SK-N-SH (cell line): Measurements from ENCODE around the gene MAP1LC3C. TPM values are rescaled to one million over a fixed set of nuclear protein-coding genes. Genes with fewer than 3 reads are reported as not detected.

ENCODE experiments used
- CTCF ChIA-PET: fragments of 300-600, 350-600 bp; formaldehyde crosslinking; extraction: SDS; loops from one replicate; lab custom pipeline; 2021; lab: Yijun Ruan, JAX
- POLR2A ChIA-PET: fragments of 350-600 bp; sonication (Branson Sonifier 250); formaldehyde crosslinking; extraction: SDS; loops from one replicate; lab custom pipeline; 2020; ENCODE audit warnings: antibody characterized with exemption, inconsistent platforms; lab: Yijun Ruan, JAX
- DNase-seq: peaks from one replicate; pipeline ENCODE4 v3.0.0; 2012
- H2AFZ ChIP-seq: fragments of 200-600 bp; sonication (generic); 2 replicates; pipeline ENCODE4 v1.8.1; 2016; ENCODE audit warnings: antibody characterized with exemption, mild to moderate bottlenecking, low read depth
- H3F3A ChIP-seq: fragments of 200-600 bp; sonication (generic); replicated peaks from 2 replicates; pipeline ENCODE3; 2016; ENCODE audit warnings: antibody characterized with exemption, mild to moderate bottlenecking; ENCODE audit not compliant: insufficient read depth
- H3K27ac ChIP-seq, 2 experiments: fragments of 200-500 bp in 1 of 2; fragments of 200-600 bp in 1 of 2; sonication (Bioruptor generic) in 1 of 2; sonication (generic), shearing (Covaris generic) in 1 of 2; 2 replicates each; pipeline versions ENCODE4 v1.5.1 to v1.6.1; 2014 to 2016; ENCODE audit warnings: low read depth in 2 of 2, inconsistent platforms in 1 of 2, low read length in 1 of 2, mild to moderate bottlenecking in 1 of 2, mixed read lengths in 1 of 2
- H3K27me3 ChIP-seq: fragments of 200-600 bp; sonication (generic), shearing (Covaris generic); 2 replicates; pipeline ENCODE4 v1.6.1; 2016; ENCODE audit warnings: mixed run types; ENCODE audit not compliant: insufficient read depth
- H3K36me3 ChIP-seq, 2 experiments: fragments of 200-500 bp in 1 of 2; fragments of 200-600 bp in 1 of 2; sonication (Bioruptor generic) in 1 of 2; sonication (generic) in 1 of 2; replicated peaks in 1 of 2; 2 replicates each; pipeline versions ENCODE3 to v1.5.1; 2014 to 2016; ENCODE audit warnings: low read length in 1 of 2, mild to moderate bottlenecking in 1 of 2; ENCODE audit not compliant: insufficient read depth in 2 of 2, control insufficient read depth in 1 of 2
- H3K4me1 ChIP-seq, 2 experiments: fragments of 200-500 bp in 1 of 2; fragments of 200-600 bp in 1 of 2; sonication (Bioruptor generic) in 1 of 2; sonication (generic), shearing (Covaris generic) in 1 of 2; 2 replicates each; pipeline versions ENCODE4 v1.5.1 to v1.6.1; 2014 to 2016; ENCODE audit warnings: low read depth in 1 of 2, low read length in 1 of 2, mixed run types in 1 of 2; ENCODE audit not compliant: insufficient read depth in 2 of 2, control insufficient read depth in 1 of 2
- H3K4me2 ChIP-seq: fragments of 200-600 bp; sonication (generic), shearing (Covaris generic); 2 replicates; pipeline ENCODE4 v1.6.1; 2017; ENCODE audit warnings: mixed run types
- H3K4me3 ChIP-seq, 2 experiments: fragments of 200-500 bp in 1 of 2; fragments of 200-600 bp in 1 of 2; sonication (Bioruptor generic) in 1 of 2; sonication (generic), shearing (Covaris generic) in 1 of 2; 2 replicates each; pipeline versions ENCODE4 v1.5.1 to v1.8.1; 2014 to 2016; ENCODE audit warnings: low read depth in 2 of 2, inconsistent platforms in 1 of 2, low read length in 1 of 2, mild to moderate bottlenecking in 1 of 2, mixed read lengths in 1 of 2, moderate library complexity in 1 of 2
- H3K79me2 ChIP-seq: fragments of 200-600 bp; sonication (generic); 2 replicates; pipeline ENCODE4 v1.8.1; 2017; ENCODE audit warnings: mild to moderate bottlenecking; ENCODE audit not compliant: insufficient read depth
- H3K9ac ChIP-seq: fragments of 200-600 bp; sonication (generic); 2 replicates; pipeline ENCODE4 v1.6.1; 2017; ENCODE audit warnings: mixed run types
- H3K9me2 ChIP-seq: fragments of 200-600 bp; sonication (generic); 2 replicates; pipeline ENCODE4 v1.6.1; 2017; ENCODE audit warnings: mixed run types
- H3K9me3 ChIP-seq: fragments of 200-600 bp; sonication (generic); 2 replicates; pipeline ENCODE4 v1.6.1; 2017; ENCODE audit warnings: mixed run types, mild to moderate bottlenecking, moderate library complexity
- H4K20me1 ChIP-seq: fragments of 200-600 bp; sonication (generic); 2 replicates; pipeline ENCODE4 v1.6.1; 2017; ENCODE audit warnings: mild to moderate bottlenecking, mixed run types; ENCODE audit not compliant: insufficient read depth
- EZH2phosphoT487 ChIP-seq: fragments of 200-600 bp; sonication (generic); IDR thresholded peaks from 2 replicates; pipeline ENCODE4 v1.6.1; 2017; ENCODE audit warnings: low read depth, mixed run types, mild to moderate bottlenecking, antibody characterized with exemption, moderate library complexity, borderline replicate concordance
- FOXM1 ChIP-seq: IDR thresholded peaks from 2 replicates; pipeline ENCODE4 v1.4.0; 2012; ENCODE audit warnings: low read depth, mild to moderate bottlenecking
- JUND ChIP-seq: IDR thresholded peaks from 2 replicates; pipeline ENCODE4 v1.4.0; 2012
- NRF1 ChIP-seq: IDR thresholded peaks from 2 replicates; pipeline ENCODE4 v1.6.1; 2012; ENCODE audit warnings: low read depth, mild to moderate bottlenecking, low read length
- POLR2AphosphoS5 ChIP-seq: IDR thresholded peaks from 2 replicates; pipeline ENCODE4 v1.6.1; 2012; ENCODE audit warnings: low read depth, low read length
- RAD21 ChIP-seq: IDR thresholded peaks from 2 replicates; pipeline ENCODE4 v1.6.1; 2012; ENCODE audit warnings: mild to moderate bottlenecking, low read length
- RCOR1 ChIP-seq: fragments of 150-350 bp; IDR thresholded peaks from 2 replicates; pipeline ENCODE4 v1.6.1; 2017; ENCODE audit warnings: antibody characterized with exemption, low read length
- RFX5 ChIP-seq: IDR thresholded peaks from 2 replicates; pipeline ENCODE4 v1.6.1; 2012; ENCODE audit warnings: mild to moderate bottlenecking, improper control_type of control experiment, low read length
- SMC3 ChIP-seq: IDR thresholded peaks from 2 replicates; pipeline ENCODE4 v1.6.1; 2012; ENCODE audit warnings: low read depth, low read length, improper control_type of control experiment
- TAF1 ChIP-seq: IDR thresholded peaks from 2 replicates; pipeline ENCODE4 v1.6.1; 2012; ENCODE audit warnings: low read depth, mild to moderate bottlenecking, low read length, moderate library complexity, borderline replicate concordance
- TCF12 ChIP-seq: IDR thresholded peaks from 2 replicates; pipeline ENCODE4 v1.4.0; 2012
- TEAD4 ChIP-seq: IDR thresholded peaks from 2 replicates; pipeline ENCODE4 v1.4.0; 2012; ENCODE audit warnings: mild to moderate bottlenecking, borderline replicate concordance; ENCODE audit not compliant: insufficient read depth
- WGBS: methylation state at CpG from one replicate; pipeline ENCODE4 v1.1.6; 2017; ENCODE audit warnings: low lambda C conversion rate; 5-methylcytosine and 5-hydroxymethylcytosine counted together
- polyA plus RNA-seq, 3 experiments: library from polyadenylated mRNA; depleted of rRNA; stranded (reverse); fragments of >200 nt; gene quantifications; 2 replicates each; pipeline ENCODE4 v1.2.3, GENCODE V29; 2012
- TF ChIP-seq, protein P1 (sequence below): fragments of 200-600 bp; sonication (generic); IDR thresholded peaks from 2 replicates; pipeline ENCODE4 v1.6.1; 2017; ENCODE audit warnings: antibody characterized with exemption, mild to moderate bottlenecking, moderate library complexity
- TF ChIP-seq, protein P2 (sequence below): fragments of 150-350 bp; IDR thresholded peaks from 2 replicates; pipeline ENCODE4 v1.6.1; 2016; ENCODE audit warnings: mild to moderate bottlenecking, low read depth, low read length

The MAP1LC3C gene
- polyA plus RNA-seq, 1 of the 3 experiments (the other 2 are of a cell fraction) = 0.20 TPM

DNA sequence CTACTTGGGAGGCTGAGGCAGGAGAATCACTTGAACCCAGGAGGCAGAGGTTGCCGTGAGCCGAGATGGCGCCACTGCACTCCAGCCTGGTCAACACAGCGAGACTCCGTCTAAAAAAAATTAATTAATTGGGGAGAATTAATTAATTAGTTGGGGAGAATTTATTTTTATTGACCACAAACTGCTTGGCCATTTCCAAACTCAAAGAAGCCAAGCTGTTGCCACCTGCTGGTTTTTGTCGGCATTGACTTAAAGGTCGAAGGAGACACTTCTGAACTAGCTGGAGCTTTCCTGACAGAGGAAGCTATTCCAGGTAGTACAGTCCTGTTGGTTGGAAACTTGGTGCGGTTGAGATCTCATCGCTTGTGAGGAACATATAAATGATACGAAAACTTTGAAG lies 13.1 kb downstream of the MAP1LC3C start:
- no peak for TF ChIP-seq FOXM1
- TF ChIP-seq RAD21 = peak; percentile 62
- TF ChIP-seq SMC3 = peak; percentile 70
- TF ChIP-seq, protein P1, sequence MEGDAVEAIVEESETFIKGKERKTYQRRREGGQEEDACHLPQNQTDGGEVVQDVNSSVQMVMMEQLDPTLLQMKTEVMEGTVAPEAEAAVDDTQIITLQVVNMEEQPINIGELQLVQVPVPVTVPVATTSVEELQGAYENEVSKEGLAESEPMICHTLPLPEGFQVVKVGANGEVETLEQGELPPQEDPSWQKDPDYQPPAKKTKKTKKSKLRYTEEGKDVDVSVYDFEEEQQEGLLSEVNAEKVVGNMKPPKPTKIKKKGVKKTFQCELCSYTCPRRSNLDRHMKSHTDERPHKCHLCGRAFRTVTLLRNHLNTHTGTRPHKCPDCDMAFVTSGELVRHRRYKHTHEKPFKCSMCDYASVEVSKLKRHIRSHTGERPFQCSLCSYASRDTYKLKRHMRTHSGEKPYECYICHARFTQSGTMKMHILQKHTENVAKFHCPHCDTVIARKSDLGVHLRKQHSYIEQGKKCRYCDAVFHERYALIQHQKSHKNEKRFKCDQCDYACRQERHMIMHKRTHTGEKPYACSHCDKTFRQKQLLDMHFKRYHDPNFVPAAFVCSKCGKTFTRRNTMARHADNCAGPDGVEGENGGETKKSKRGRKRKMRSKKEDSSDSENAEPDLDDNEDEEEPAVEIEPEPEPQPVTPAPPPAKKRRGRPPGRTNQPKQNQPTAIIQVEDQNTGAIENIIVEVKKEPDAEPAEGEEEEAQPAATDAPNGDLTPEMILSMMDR = peak; percentile 66
- TF ChIP-seq TCF12 = no peak
- DNase-seq = peak; percentile 55
- POLR2A ChIA-PET = no interaction called here
- Histone ChIP-seq H3K4me3 (no peak overlapping the region), H3F3A (peaks cover 3% of the 10 kb centered on the region), H4K20me1 (no peaks in the 10 kb centered on the region), H3K4me2 (no peak overlapping the region), H2AFZ (no peak overlapping the region), H3K9ac (no peak overlapping the region), H3K9me2 (no peaks in the 10 kb centered on the region), H3K9me3 (no peaks in the 10 kb centered on the region), H3K79me2 (no peaks in the 10 kb centered on the region), H3K27me3 (no peaks in the 10 kb centered on the region), H3K36me3 (no peaks in the 10 kb centered on the region), H3K27ac (no peak overlapping the region), H3K4me1 (peaks cover 0 to 4% of the 10 kb centered on the region in 2 experiments; a peak in 1 of 4 replicates)
- WGBS = 58% methylated on average over 10 of the region's 10 CpGs
- CTCF ChIA-PET = interaction anchor here (0.8 to 3.9 kb wide), 20 partner anchors 9 to 356 kb away, joined by 3 to 53 read pairs (median 4); partner anchors contain the start of genes BECN2, EXO1 and MAP1LC3C

- no peak overlapping the region for H3K27ac ChIP-seq
- H3K79me2 ChIP-seq = no peaks in the 10 kb centered on the region
- H3K4me1 ChIP-seq = no peaks in the 10 kb centered on the region
- H3K36me3 ChIP-seq = no peaks in the 10 kb centered on the region
- no peaks in the 10 kb centered on the region for H3K27me3 ChIP-seq
- H3K9ac ChIP-seq = no peak overlapping the region
- H3F3A ChIP-seq = no peaks in the 10 kb centered on the region
- H2AFZ ChIP-seq = no peak overlapping the region
- no peaks in the 10 kb centered on the region for H3K9me3 ChIP-seq
- H3K9me2 ChIP-seq = no peaks in the 10 kb centered on the region
- no peaks in the 10 kb centered on the region for H4K20me1 ChIP-seq
- ChIA-PET POLR2A (no interaction called here), CTCF (no interaction called here)
- H3K4me3 ChIP-seq = no peak overlapping the region
- no peak overlapping the region for H3K4me2 ChIP-seq
- no peak for DNase-seq
- TF ChIP-seq RCOR1 (no peak), POLR2AphosphoS5 (no peak), JUND (no peak), TAF1 (no peak), NRF1 (no peak), RFX5 (no peak), TEAD4 (no peak), EZH2phosphoT487 (no peak)
- TF ChIP-seq, protein P2, sequence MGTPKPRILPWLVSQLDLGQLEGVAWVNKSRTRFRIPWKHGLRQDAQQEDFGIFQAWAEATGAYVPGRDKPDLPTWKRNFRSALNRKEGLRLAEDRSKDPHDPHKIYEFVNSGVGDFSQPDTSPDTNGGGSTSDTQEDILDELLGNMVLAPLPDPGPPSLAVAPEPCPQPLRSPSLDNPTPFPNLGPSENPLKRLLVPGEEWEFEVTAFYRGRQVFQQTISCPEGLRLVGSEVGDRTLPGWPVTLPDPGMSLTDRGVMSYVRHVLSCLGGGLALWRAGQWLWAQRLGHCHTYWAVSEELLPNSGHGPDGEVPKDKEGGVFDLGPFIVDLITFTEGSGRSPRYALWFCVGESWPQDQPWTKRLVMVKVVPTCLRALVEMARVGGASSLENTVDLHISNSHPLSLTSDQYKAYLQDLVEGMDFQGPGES = no peak
- TF ChIP-seq, protein P1 = no peak
- 50% methylated on average over 1 of the region's 1 CpG for WGBS
Observed at GRCh38 chr1:241979926-241980325, 19.0 kb downstream of the MAP1LC3C start.
